ENCODE measurements around the gene ESD.
"Not testable (repeated sequence)": the region's sequence is repeated elsewhere in the genome, so short reads cannot be mapped to it uniquely, and the experiment has no call there.

ESD gene

GRCh38 chr13:46783504-46783903 is 13.5 kb downstream of the ESD start:
- no peak for DNase-seq

- no peak for DNase-seq
These were observed 14.3 kb downstream of the ESD start for GRCh38 chr13:46782691-46783090.

GRCh38 chr13:46782066-46782465 is 14.9 kb downstream of the ESD start:
- DNase-seq: no peak

GRCh38 chr13:46778890-46779289 is 18.1 kb downstream of the ESD start:
- DNase-seq: no peak

GRCh38 chr13:46778095-46778494 is 18.9 kb downstream of the ESD start:
- DNase-seq: no peak

- DNase-seq: no peak
These were observed 21.4 kb downstream of the ESD start for GRCh38 chr13:46775385-46776107.

- no peak for DNase-seq
These were observed 23.4 kb downstream of the ESD start for GRCh38 chr13:46773541-46773940.

GRCh38 chr13:46771693-46772092 is 25.3 kb downstream of the ESD start:
- no peak for DNase-seq

GRCh38 chr13:46769925-46770324 is 27.0 kb downstream of the ESD start:
- DNase-seq: not testable (repeated sequence)

- DNase-seq: no peak
These were observed 35.1 kb downstream of the ESD start for GRCh38 chr13:46761866-46762265.

- DNase-seq: no peak
These were observed 35.8 kb downstream of the ESD start for GRCh38 chr13:46761174-46761573.

GRCh38 chr13:46759846-46760245 is 37.1 kb downstream of the ESD start:
- DNase-seq: no peak

- DNase-seq: no peak
These were observed 39.3 kb downstream of the ESD start for GRCh38 chr13:46757640-46758039.

- no peak for DNase-seq
These were observed 40.0 kb downstream of the ESD start for GRCh38 chr13:46756977-46757376.

- DNase-seq: not testable (repeated sequence)
These were observed 41.5 kb downstream of the ESD start for GRCh38 chr13:46755508-46755907.

GRCh38 chr13:46754812-46755211 is 42.1 kb downstream of the ESD start:
- no peak for DNase-seq

- no peak for DNase-seq
These were observed 43.0 kb downstream of the ESD start for GRCh38 chr13:46753917-46754316.

GRCh38 chr13:46753137-46753536 is 43.8 kb downstream of the ESD start:
- DNase-seq: no peak

GRCh38 chr13:46751811-46752635 is 44.9 kb downstream of the ESD start:
- peak in 4 of 5 donors; percentile 10 to 88 (median 20) for DNase-seq

GRCh38 chr13:46749951-46750350 is 47.0 kb downstream of the ESD start:
- DNase-seq: no peak

- DNase-seq: no peak
These were observed 48.7 kb downstream of the ESD start for GRCh38 chr13:46748300-46748699.

- DNase-seq: no peak
These were observed 49.7 kb downstream of the ESD start for GRCh38 chr13:46747031-46747820.

- DNase-seq: no peak
These were observed 51.3 kb downstream of the ESD start for GRCh38 chr13:46745706-46746105.
